Measurements from ENCODE around the gene SYNE1.
"Not testable (repeated sequence)": the region's sequence is repeated elsewhere in the genome, so short reads cannot be mapped to it uniquely, and the experiment has no call there.

The SYNE1 gene

GRCh38 chr6:152441902-152442301 is 195.3 kb downstream of the SYNE1 start:
- no peak for DNase-seq (ENCODE audit: low read depth)
- no peak for TF ChIP-seq CTCF (IDR thresholded peaks at IDR 0.05; ENCODE audit: control insufficient read depth, extremely low read depth, insufficient read depth)
- no peak overlapping the region for H3K4me3 ChIP-seq (ENCODE audit: low read depth, low read length)

GRCh38 chr6:152435816-152436215 is 201.3 kb downstream of the SYNE1 start:
- H3K4me3 ChIP-seq (ENCODE audit: low read depth, low read length): no peak overlapping the region
- TF ChIP-seq CTCF (IDR thresholded peaks at IDR 0.05; ENCODE audit: control insufficient read depth, extremely low read depth, insufficient read depth): no peak
- DNase-seq (ENCODE audit: low read depth): no peak

- no peak for TF ChIP-seq CTCF (IDR thresholded peaks at IDR 0.05; ENCODE audit: control insufficient read depth, extremely low read depth, insufficient read depth)
- DNase-seq (ENCODE audit: low read depth): no peak
- no peak overlapping the region for H3K4me3 ChIP-seq (ENCODE audit: low read depth, low read length)
Observed at GRCh38 chr6:152432758-152433157, 204.4 kb downstream of the SYNE1 start.

- no peak for TF ChIP-seq CTCF (IDR thresholded peaks at IDR 0.05; ENCODE audit: control insufficient read depth, extremely low read depth, insufficient read depth)
- no peak for DNase-seq (ENCODE audit: low read depth)
- H3K4me3 ChIP-seq (ENCODE audit: low read depth, low read length): no peak overlapping the region
Observed at GRCh38 chr6:152428126-152428525, 209.0 kb downstream of the SYNE1 start.

GRCh38 chr6:152426276-152426675 is 210.9 kb downstream of the SYNE1 start:
- no peak for TF ChIP-seq CTCF (IDR thresholded peaks at IDR 0.05; ENCODE audit: control insufficient read depth, extremely low read depth, insufficient read depth)
- H3K4me3 ChIP-seq (ENCODE audit: low read depth, low read length): no peak overlapping the region
- DNase-seq (ENCODE audit: low read depth): no peak

- DNase-seq (ENCODE audit: low read depth): no peak
- H3K4me3 ChIP-seq (ENCODE audit: low read depth, low read length): no peak overlapping the region
- TF ChIP-seq CTCF (IDR thresholded peaks at IDR 0.05; ENCODE audit: control insufficient read depth, extremely low read depth, insufficient read depth): no peak
Observed at GRCh38 chr6:152423216-152424103, 213.7 kb downstream of the SYNE1 start.

- DNase-seq (ENCODE audit: low read depth); H3K4me3 ChIP-seq (ENCODE audit: low read depth, low read length): not testable (repeated sequence)
Observed at GRCh38 chr6:152421496-152421895, 215.7 kb downstream of the SYNE1 start.
